ENCODE data around the gene KRT71. TPM values are rescaled to one million over a fixed set of nuclear protein-coding genes. Genes with fewer than 3 reads are reported as not detected.

The KRT71 gene
- polyA plus RNA-seq, 1 donor: not detected

- no peak for DNase-seq (ENCODE audit: low read depth)
Observed at GRCh38 chr12:52575948-52576347, 23.0 kb upstream of the KRT71 start.

GRCh38 chr12:52575256-52575655, 22.3 kb upstream of the KRT71 start:
- DNase-seq (ENCODE audit: low read depth): no peak

GRCh38 chr12:52573743-52574142, 20.8 kb upstream of the KRT71 start, which contains the start of gene KRT74:
TSS of gene KRT74 (minus strand) at chr12:52573843. CDS start at chr12:52573777, 66 bp downstream.
- DNase-seq (ENCODE audit: low read depth): no peak

- no peak for DNase-seq (ENCODE audit: low read depth)
Observed at GRCh38 chr12:52573306-52573705, 20.4 kb upstream of the KRT71 start.

GRCh38 chr12:52570511-52570910, 17.6 kb upstream of the KRT71 start:
- no peak for DNase-seq (ENCODE audit: low read depth)

- no peak for DNase-seq (ENCODE audit: low read depth)
Observed at GRCh38 chr12:52568111-52568510, 15.2 kb upstream of the KRT71 start.

- DNase-seq (ENCODE audit: low read depth): no peak
Observed at GRCh38 chr12:52566847-52567291, 13.9 kb upstream of the KRT71 start.

- DNase-seq (ENCODE audit: low read depth): no peak
Observed at GRCh38 chr12:52564582-52564981, 11.6 kb upstream of the KRT71 start.

GRCh38 chr12:52561880-52562449, 9.0 kb upstream of the KRT71 start:
- no peak for DNase-seq (ENCODE audit: low read depth)

GRCh38 chr12:52559979-52560378, 7.0 kb upstream of the KRT71 start:
- DNase-seq (ENCODE audit: low read depth): no peak

GRCh38 chr12:52558781-52559445, 6.0 kb upstream of the KRT71 start:
- no peak for DNase-seq (ENCODE audit: low read depth)

- DNase-seq (ENCODE audit: low read depth): no peak
Observed at GRCh38 chr12:52557476-52557875, 4.5 kb upstream of the KRT71 start.

- no peak for DNase-seq (ENCODE audit: low read depth)
Observed at GRCh38 chr12:52555577-52555976, 2.6 kb upstream of the KRT71 start.

- DNase-seq (ENCODE audit: low read depth): no peak
Observed at GRCh38 chr12:52552055-52552454, 890 bp downstream of the KRT71 start.

GRCh38 chr12:52551216-52551865, 1.6 kb downstream of the KRT71 start:
- no peak for DNase-seq (ENCODE audit: low read depth)

- DNase-seq (ENCODE audit: low read depth): no peak
Observed at GRCh38 chr12:52546126-52546525, 6.8 kb downstream of the KRT71 start.

- no peak for DNase-seq (ENCODE audit: low read depth)
Observed at GRCh38 chr12:52543985-52544883, 8.7 kb downstream of the KRT71 start.

GRCh38 chr12:52542785-52543318, 10.1 kb downstream of the KRT71 start:
- DNase-seq (ENCODE audit: low read depth): no peak

- DNase-seq (ENCODE audit: low read depth): no peak
Observed at GRCh38 chr12:52542157-52542556, 10.8 kb downstream of the KRT71 start.

- no peak for DNase-seq (ENCODE audit: low read depth)
Observed at GRCh38 chr12:52541709-52542108, 11.2 kb downstream of the KRT71 start.

GRCh38 chr12:52540531-52540930, 12.4 kb downstream of the KRT71 start:
- no peak for DNase-seq (ENCODE audit: low read depth)

GRCh38 chr12:52539821-52540173, 13.1 kb downstream of the KRT71 start:
- DNase-seq (ENCODE audit: low read depth): no peak
